Gastrocnemius medialis (tissue), 4 donors: ENCODE data around the gene FKBP1B. TPM values are rescaled to one million over a fixed set of nuclear protein-coding genes. Genes with fewer than 3 reads are reported as not detected.
"Not testable (repeated sequence)": the region's sequence is repeated elsewhere in the genome, so short reads cannot be mapped to it uniquely, and the experiment has no call there.

ENCODE experiments used
- ATAC-seq, 2 donors: fragments of 150-250 bp; one replicate each; pipeline ENCODE4 v1.9.1; 2016
- DNase-seq, 2 donors: peaks; one replicate each; pipeline ENCODE4 v3.0.0-alpha.2; 2019
- H3K27ac ChIP-seq, 4 donors: fragments of 200-600 bp; sonication (generic); 1 replicate in 1 of 4; 2 replicates in 3 of 4; pipeline ENCODE4 v1.5.1; 2016 to 2018; ENCODE audit warnings: mild to moderate bottlenecking in 2 of 4, moderate library complexity in 1 of 4
- H3K27me3 ChIP-seq, 3 donors: fragments of 200-600 bp; sonication (generic) in 2 of 3; 1 replicate in 1 of 3; 2 replicates in 2 of 3; pipeline versions ENCODE4 v1.5.1 to v1.6.0; 2016 to 2019; ENCODE audit warnings: mild to moderate bottlenecking in 1 of 3, moderate library complexity in 1 of 3
- H3K36me3 ChIP-seq, 2 donors: fragments of 200-600 bp; sonication (generic) in 1 of 2; one replicate each; pipeline ENCODE4 v1.5.1; 2017 to 2018
- H3K4me1 ChIP-seq, 2 donors: fragments of 200-600 bp; sonication (generic) in 1 of 2; one replicate each; pipeline ENCODE4 v1.5.1; 2016 to 2017; ENCODE audit warnings: mild to moderate bottlenecking in 2 of 2
- H3K4me3 ChIP-seq, 4 donors: fragments of 200-600 bp; sonication (generic) in 3 of 4; 1 replicate in 1 of 4; 2 replicates in 3 of 4; pipeline ENCODE4 v1.5.1; 2016 to 2019; ENCODE audit warnings: mild to moderate bottlenecking in 2 of 4
- H3K9me3 ChIP-seq, 3 donors: fragments of 200-600 bp; sonication (generic) in 2 of 3; 1 replicate in 1 of 3; 2 replicates in 2 of 3; pipeline ENCODE4 v1.5.1; 2016 to 2019
- POLR2A ChIP-seq, 2 donors: fragments of 450-650 bp; IDR thresholded peaks; one replicate each; pipeline ENCODE4 v1.6.1; 2017; ENCODE audit warnings: antibody characterized with exemption in 2 of 2, mild to moderate bottlenecking in 2 of 2, moderate library complexity in 2 of 2
- in situ Hi-C, 4 donors: fragments of 200-750 bp; cut with MboI; loops; one replicate each; pipeline versions ENCODE4 v1.15.0 to v1.8.0; 2017; ENCODE audit warnings: low sequenced_read_pairs in 4 of 4
- intact Hi-C: fragments of 100-400 bp; cut with DNase I; formaldehyde crosslinking; loops from one replicate; pipeline ENCODE4 v1.15.1; 2023; ENCODE audit warnings: low total_unique reads
- total RNA-seq, 4 donors: library from RNA; depleted of rRNA; stranded (reverse); fragments of >200 nt; gene quantifications; one replicate each; pipeline versions ENCODE4 v1.1.0 to v1.2.3, GENCODE V29; 2016
- TF ChIP-seq, protein P1 (sequence below), 5 experiments: fragments of 450-650 bp in 3 of 5; fragments of 200-600 bp in 2 of 5; sonication (generic) in 2 of 5; IDR thresholded peaks in 4 of 5; conservative IDR thresholded peaks in 1 of 5; 1 replicate in 4 of 5; 2 replicates in 1 of 5; pipeline ENCODE4 v1.5.1; 2016 to 2019; ENCODE audit warnings: antibody characterized with exemption in 5 of 5, mild to moderate bottlenecking in 3 of 5, moderate library complexity in 3 of 5

Gene FKBP1B
- total RNA-seq, 4 donors from 2014 or later: 0.91 to 2.9 (median 1.5) TPM; not detected in 1

DNA sequence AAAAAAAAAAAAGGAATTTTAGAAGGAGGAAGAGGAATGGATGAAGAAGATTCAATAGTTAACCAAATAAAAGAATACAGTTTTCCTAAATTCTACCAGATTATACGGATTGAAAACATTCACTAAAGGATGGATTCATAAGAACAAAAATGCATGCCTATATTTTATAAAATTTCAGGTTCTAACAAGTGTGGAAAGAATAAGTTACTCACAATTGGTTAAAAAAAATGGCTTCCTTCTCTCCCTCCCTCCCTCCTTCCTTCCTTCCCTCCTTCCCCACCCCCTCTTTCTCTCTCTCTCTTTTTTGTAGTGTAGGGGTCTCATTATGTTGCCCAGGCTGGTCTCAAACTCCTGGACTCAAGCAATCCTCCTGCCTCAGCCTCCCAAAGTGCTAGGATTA lies 36.7 kb downstream of the FKBP1B start:
- Histone ChIP-seq H3K9me3 (no peaks in the 10 kb centered on the region), H3K27me3 (no peaks in the 10 kb centered on the region), H3K27ac (no peak overlapping the region), H3K4me3 (no peak overlapping the region), H3K36me3 (peaks cover 0 to 11% of the 10 kb centered on the region in 2 donors), H3K4me1 (peaks cover 8 to 12% of the 10 kb centered on the region in 2 donors)
- DNase-seq (no peak), ATAC-seq (no peak)
- in situ Hi-C loops: loop anchor here (10.0 to 25.0 kb wide), 3 partner anchors 161 to 261 kb away; partner anchors contain the start of gene ATAD2B (in 1 of the 4)
- intact Hi-C loops: no loop called here
- no peak for TF ChIP-seq POLR2A (IDR thresholded peaks at IDR 0.05)

GRCh38 chr2:24087032-24087431 lies 37.5 kb downstream of the FKBP1B start:
- peaks cover 8 to 12% of the 10 kb centered on the region in 2 donors for H3K4me1 ChIP-seq
- intact Hi-C loops (no loop called here), in situ Hi-C loops (loop anchor here (10.0 to 25.0 kb wide), 3 partner anchors 162 to 262 kb away; partner anchors contain the start of gene ATAD2B (in 1 of the 4))
- TF ChIP-seq, protein P1, sequence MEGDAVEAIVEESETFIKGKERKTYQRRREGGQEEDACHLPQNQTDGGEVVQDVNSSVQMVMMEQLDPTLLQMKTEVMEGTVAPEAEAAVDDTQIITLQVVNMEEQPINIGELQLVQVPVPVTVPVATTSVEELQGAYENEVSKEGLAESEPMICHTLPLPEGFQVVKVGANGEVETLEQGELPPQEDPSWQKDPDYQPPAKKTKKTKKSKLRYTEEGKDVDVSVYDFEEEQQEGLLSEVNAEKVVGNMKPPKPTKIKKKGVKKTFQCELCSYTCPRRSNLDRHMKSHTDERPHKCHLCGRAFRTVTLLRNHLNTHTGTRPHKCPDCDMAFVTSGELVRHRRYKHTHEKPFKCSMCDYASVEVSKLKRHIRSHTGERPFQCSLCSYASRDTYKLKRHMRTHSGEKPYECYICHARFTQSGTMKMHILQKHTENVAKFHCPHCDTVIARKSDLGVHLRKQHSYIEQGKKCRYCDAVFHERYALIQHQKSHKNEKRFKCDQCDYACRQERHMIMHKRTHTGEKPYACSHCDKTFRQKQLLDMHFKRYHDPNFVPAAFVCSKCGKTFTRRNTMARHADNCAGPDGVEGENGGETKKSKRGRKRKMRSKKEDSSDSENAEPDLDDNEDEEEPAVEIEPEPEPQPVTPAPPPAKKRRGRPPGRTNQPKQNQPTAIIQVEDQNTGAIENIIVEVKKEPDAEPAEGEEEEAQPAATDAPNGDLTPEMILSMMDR (IDR thresholded peaks at IDR 0.05 in 4 of 5, conservative IDR thresholded peaks at IDR 0.05 in 1 of 5): no peak
- no peak for TF ChIP-seq POLR2A (IDR thresholded peaks at IDR 0.05)
- no peak for DNase-seq
- no peak for ATAC-seq
- H3K4me3 ChIP-seq: no peak overlapping the region
- no peak overlapping the region for H3K27ac ChIP-seq
- H3K36me3 ChIP-seq: peaks cover 0 to 8% of the 10 kb centered on the region in 2 donors
- H3K27me3 ChIP-seq: no peaks in the 10 kb centered on the region
- no peaks in the 10 kb centered on the region for H3K9me3 ChIP-seq

DNA sequence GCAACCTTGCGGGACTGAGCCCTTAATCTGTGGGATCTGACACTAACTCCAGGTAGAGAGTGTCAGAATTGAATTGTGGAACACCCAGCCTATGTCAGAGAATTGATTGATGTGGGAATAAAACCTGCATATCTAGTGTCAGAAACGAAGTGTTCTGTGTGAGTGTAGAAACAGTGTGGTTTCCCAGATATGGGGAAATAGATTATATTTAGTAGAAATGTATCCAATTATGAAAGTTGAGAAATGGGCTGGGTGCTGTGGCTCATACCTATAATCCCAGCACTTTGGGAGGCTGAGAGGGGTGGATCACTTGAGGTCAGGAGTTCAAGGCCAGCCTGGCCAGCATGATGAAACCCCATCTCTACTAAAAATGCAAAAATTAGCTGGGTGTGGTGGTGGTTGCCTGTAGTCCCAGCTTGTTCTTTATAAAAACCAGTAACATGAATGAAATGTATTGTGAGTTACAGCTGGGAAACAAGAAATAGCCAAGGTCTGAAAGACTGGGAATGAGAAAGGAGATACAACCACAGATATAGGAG lies 39.3 kb downstream of the FKBP1B start:
- Histone ChIP-seq H3K4me1 (peaks cover 1 to 6% of the 10 kb centered on the region in 2 donors), H3K36me3 (no peaks in the 10 kb centered on the region), H3K27me3 (no peaks in the 10 kb centered on the region), H3K27ac (no peak overlapping the region), H3K4me3 (no peak overlapping the region), H3K9me3 (no peaks in the 10 kb centered on the region)
- no peak for ATAC-seq
- DNase-seq: no peak
- TF ChIP-seq POLR2A (IDR thresholded peaks at IDR 0.05): no peak
- TF ChIP-seq, protein P1 (IDR thresholded peaks at IDR 0.05 in 4 of 5, conservative IDR thresholded peaks at IDR 0.05 in 1 of 5): no peak
- intact Hi-C loops (no loop called here), in situ Hi-C loops (loop anchor here (10.0 to 25.0 kb wide), 3 partner anchors 164 to 264 kb away; partner anchors contain the start of gene ATAD2B (in 1 of the 4))

DNA sequence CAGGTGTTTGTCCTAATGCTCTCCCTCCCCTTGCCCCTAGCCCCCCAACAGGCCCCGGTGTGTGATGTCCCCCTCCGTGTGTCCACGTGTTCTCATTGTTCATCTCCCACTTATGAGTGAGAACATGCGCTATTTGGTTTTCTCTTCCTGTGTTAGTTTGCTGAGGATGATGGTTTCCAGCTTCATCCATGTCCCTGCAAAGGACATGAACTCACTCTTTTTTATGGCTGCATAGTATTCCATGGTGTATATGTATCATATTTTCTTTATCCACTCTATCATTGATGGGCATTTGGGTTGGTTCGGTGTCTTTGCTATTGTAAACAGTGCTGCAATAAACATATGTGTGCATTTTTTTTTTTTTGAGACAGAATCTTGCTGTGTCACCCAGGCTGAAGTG lies 43.7 kb downstream of the FKBP1B start:
- H3K4me3 ChIP-seq, H3K9me3 ChIP-seq, H3K27ac ChIP-seq, intact Hi-C loops, DNase-seq, ATAC-seq, H3K36me3 ChIP-seq, H3K4me1 ChIP-seq, H3K27me3 ChIP-seq: not testable (repeated sequence)
- in situ Hi-C loops: loop anchor here in 1 of 4 donors (25.0 kb wide), 1 partner anchor 256 kb away; no protein-coding TSS in a partner anchor

GRCh38 chr2:24095171-24095677 lies 45.7 kb downstream of the FKBP1B start:
- H3K4me1 ChIP-seq, intact Hi-C loops, DNase-seq, H3K27me3 ChIP-seq, H3K36me3 ChIP-seq, ATAC-seq, H3K4me3 ChIP-seq, H3K27ac ChIP-seq, H3K9me3 ChIP-seq: not testable (repeated sequence)
- in situ Hi-C loops: loop anchor here in 1 of 4 donors (25.0 kb wide), 1 partner anchor 258 kb away; no protein-coding TSS in a partner anchor

- H3K27me3 ChIP-seq, ATAC-seq: not testable (repeated sequence)
These were observed 51.2 kb downstream of the FKBP1B start for GRCh38 chr2:24100732-24101131.

More at GRCh38 chr2:24100732-24101131, 51.2 kb downstream of the FKBP1B start:
- intact Hi-C loops, DNase-seq, H3K4me3 ChIP-seq, H3K36me3 ChIP-seq, H3K4me1 ChIP-seq, in situ Hi-C loops, H3K27ac ChIP-seq, H3K9me3 ChIP-seq: not testable (repeated sequence)
